ENCODE data around the gene RASEF.

- TF ChIP-seq POLR2A (IDR thresholded peaks at IDR 0.05) (no peak), POLR2AphosphoS5 (IDR thresholded peaks at IDR 0.05) (no peak), CTCF (IDR thresholded peaks at IDR 0.05) (no peak), EP300 (IDR thresholded peaks at IDR 0.05) (no peak)
Measured at GRCh38 chr9:83109296-83109695, 46.4 kb upstream of the RASEF start.

Measured in gastroesophageal sphincter (tissue), 3 donors.